Activated CD8-positive, alpha-beta memory T cell treated with anti-CD3 and anti-CD28 coated beads, Interleukin-2, amount 10 ng/mL, durations not matched to agents 7 days and 5 days (primary cell): ENCODE results near the gene DYNAP. TPM values are rescaled to one million over a fixed set of nuclear protein-coding genes. Genes with fewer than 3 reads are reported as not detected.

Experiments
- ATAC-seq: fragments of 150-1000 bp; cut with Tn5 transposase; one replicate; pipeline ENCODE4 v1.10.0; 2021; ENCODE audit warnings: moderate library complexity
- CTCF ChIA-PET: fragments of 350-600 bp; sonication (Branson Sonifier 250); formaldehyde crosslinking; loops from one replicate; lab custom pipeline; 2021; ENCODE audit warnings: antibody characterized with exemption; lab: Charles Lee
- DNase-seq: peaks from one replicate; pipeline ENCODE4 v3.0.0-alpha.2; 2020
- H3K27ac Mint-ChIP-seq: one replicate; pipeline ENCODE4 v1.8.0; 2021; ENCODE audit warnings: mild to moderate bottlenecking, mixed read lengths
- H3K27me3 Mint-ChIP-seq: one replicate; pipeline ENCODE4 v1.8.0; 2021; ENCODE audit warnings: mixed read lengths
- H3K36me3 Mint-ChIP-seq: one replicate; pipeline ENCODE4 v1.8.0; 2021; ENCODE audit warnings: mild to moderate bottlenecking, mixed read lengths
- H3K4me1 Mint-ChIP-seq: one replicate; pipeline ENCODE4 v1.8.0; 2021; ENCODE audit warnings: mixed read lengths
- H3K4me3 Mint-ChIP-seq: one replicate; pipeline ENCODE4 v1.8.0; 2021; ENCODE audit warnings: mild to moderate bottlenecking, moderate library complexity, mixed read lengths
- H3K9me3 Mint-ChIP-seq: one replicate; pipeline ENCODE4 v1.8.0; 2022; ENCODE audit warnings: low read depth, mixed read lengths
- total RNA-seq, 2 experiments: library from RNA; stranded (reverse); gene quantifications; one replicate each; pipeline ENCODE4 v1.2.3, GENCODE V29; 2021

The DYNAP gene, protein sequence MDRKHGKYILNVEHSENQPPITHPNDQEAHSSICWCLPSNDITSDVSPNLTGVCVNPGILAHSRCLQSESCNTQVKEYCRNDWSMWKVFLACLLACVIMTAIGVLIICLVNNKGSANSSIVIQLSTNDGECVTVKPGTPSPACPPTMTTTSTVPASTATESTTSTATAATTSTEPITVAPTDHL
- not detected for total RNA-seq

DNA sequence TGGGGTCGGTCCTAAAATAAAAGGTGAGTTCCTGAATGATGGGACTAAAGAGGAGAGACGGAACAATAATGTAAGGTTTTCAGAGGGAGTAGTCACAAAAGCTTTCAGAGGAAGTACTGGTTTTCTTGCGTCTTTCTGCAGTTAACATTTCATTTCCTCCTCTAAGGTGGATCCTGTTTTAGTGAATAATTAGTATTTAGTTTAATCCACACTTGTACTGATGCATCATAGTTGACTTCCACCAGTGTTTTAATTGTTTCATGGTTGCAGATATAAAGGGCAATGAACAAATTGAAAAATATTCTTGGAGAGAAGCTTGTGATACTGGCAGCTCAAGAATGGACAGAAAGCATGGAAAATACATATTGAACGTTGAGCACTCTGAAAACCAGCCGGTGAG is at the start of gene DYNAP:
Gene DYNAP, plus strand, starts transcription at position 301 of the 400 bp plus-strand sequence. Its CDS starts 38 bp downstream, at position 339.
- H3K27me3 Mint-ChIP-seq = peaks cover 9% of the 10 kb centered on the region
- H3K27ac Mint-ChIP-seq = no peak within 1 kb of the TSS
- ATAC-seq (no peak), DNase-seq (no peak)
- no peaks in the 10 kb centered on the region for H3K4me1 Mint-ChIP-seq
- CTCF ChIA-PET = no interaction called here
- H3K36me3 Mint-ChIP-seq = no peaks in the 10 kb centered on the region
- H3K4me3 Mint-ChIP-seq = no peak within 1 kb of the TSS
- no peaks in the 10 kb centered on the region for H3K9me3 Mint-ChIP-seq

DNA sequence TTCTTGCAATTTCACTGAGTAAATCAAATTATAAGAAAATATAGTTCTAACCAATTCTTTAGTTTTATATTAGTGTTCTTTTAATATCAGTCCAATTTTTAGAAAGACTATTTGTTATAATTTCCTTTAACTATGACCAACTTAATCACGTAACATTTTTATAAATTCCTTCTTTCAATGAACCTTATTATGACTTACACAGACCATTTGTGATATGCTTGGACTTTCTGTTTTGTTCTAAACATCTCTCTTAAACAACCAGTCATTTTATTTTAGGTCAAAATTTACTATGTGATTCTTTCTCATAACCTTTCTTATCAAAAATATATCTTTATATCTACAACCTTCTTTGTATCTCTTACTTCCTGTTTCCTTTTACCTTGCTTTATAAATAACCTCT is 39.5 kb upstream of the DYNAP start:
- ATAC-seq = no peak
- CTCF ChIA-PET = no interaction called here
- no peak overlapping the region for H3K4me3 Mint-ChIP-seq
- no peaks in the 10 kb centered on the region for H3K9me3 Mint-ChIP-seq
- DNase-seq = no peak
- no peaks in the 10 kb centered on the region for H3K4me1 Mint-ChIP-seq
- H3K27me3 Mint-ChIP-seq = no peaks in the 10 kb centered on the region
- no peak overlapping the region for H3K27ac Mint-ChIP-seq
- H3K36me3 Mint-ChIP-seq = no peaks in the 10 kb centered on the region

DNA sequence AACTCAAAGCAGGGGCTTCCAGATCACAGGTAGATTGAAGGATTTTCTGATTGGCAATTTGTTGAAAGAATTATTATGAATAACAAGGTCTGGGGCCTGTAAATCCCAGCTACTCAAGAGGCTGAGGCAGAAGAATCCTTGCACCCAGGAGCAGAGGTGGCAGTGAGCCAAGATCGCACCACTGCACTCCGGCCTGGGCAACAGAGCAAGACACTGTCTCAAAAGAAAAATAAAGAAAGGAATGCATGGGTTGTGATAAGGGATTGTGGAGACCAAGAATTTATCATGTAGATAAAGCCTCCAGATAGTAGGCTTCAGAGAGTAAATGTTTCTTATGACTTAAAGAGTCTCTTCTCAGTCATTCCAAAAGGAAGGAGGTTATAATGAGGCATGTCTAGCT is 35.8 kb upstream of the DYNAP start:
- no peak overlapping the region for H3K27ac Mint-ChIP-seq
- H3K4me1 Mint-ChIP-seq = no peaks in the 10 kb centered on the region
- no peaks in the 10 kb centered on the region for H3K9me3 Mint-ChIP-seq
- DNase-seq (no peak), ATAC-seq (no peak)
- no peaks in the 10 kb centered on the region for H3K36me3 Mint-ChIP-seq
- no peak overlapping the region for H3K4me3 Mint-ChIP-seq
- peaks cover 7% of the 10 kb centered on the region for H3K27me3 Mint-ChIP-seq
- CTCF ChIA-PET = interaction anchor here (1.3 kb wide), 1 partner anchor 429 kb away, joined by 3 read pairs; no protein-coding TSS in a partner anchor

DNA sequence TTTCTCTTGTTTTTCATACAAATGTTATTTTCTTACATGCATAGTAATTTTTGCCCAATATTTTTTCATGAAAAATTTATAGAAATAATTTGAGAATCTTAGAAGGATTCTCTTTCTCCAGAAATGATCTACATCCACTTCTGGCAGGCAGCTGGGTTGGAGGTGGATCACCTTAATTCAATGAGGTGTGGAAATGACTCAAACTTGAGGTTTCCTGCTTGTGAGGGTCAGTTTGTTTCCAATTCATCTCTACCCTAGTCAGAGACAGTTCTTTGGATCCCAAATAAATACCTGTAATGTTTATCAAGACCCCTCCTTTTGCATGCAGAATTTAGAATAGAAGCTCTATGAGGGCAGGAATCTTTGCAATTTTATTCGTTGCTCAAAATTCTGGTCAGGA is 35.0 kb upstream of the DYNAP start:
- CTCF ChIA-PET = interaction anchor here (1.3 kb wide), 1 partner anchor 428 kb away, joined by 3 read pairs; no protein-coding TSS in a partner anchor
- H3K27me3 Mint-ChIP-seq = peaks cover 7% of the 10 kb centered on the region
- no peaks in the 10 kb centered on the region for H3K4me1 Mint-ChIP-seq
- H3K9me3 Mint-ChIP-seq = no peaks in the 10 kb centered on the region
- ATAC-seq (no peak), DNase-seq (no peak)
- H3K27ac Mint-ChIP-seq = no peak overlapping the region
- no peak overlapping the region for H3K4me3 Mint-ChIP-seq
- H3K36me3 Mint-ChIP-seq = no peaks in the 10 kb centered on the region

DNA sequence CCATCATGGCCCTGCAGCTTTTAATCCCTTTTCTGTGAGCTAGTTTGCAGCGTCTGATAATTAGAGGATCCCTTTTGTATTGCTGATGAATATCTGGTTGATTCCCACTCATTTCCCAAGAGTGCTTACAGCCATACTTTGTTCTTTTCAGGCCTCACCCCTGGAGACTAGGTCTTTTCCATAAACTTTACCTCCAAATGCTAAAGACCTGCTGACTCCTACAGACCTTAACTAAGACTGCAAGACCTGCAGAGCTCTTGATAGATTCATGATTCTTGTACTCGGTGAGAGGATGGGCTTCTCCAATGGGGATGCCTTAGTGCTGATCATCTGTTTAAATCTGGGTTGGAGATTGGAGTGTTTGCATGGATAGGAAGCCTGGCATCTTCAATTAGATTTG is 33.1 kb upstream of the DYNAP start:
- Mint-ChIP-seq H3K4me3 (no peak overlapping the region), H3K4me1 (no peaks in the 10 kb centered on the region), H3K36me3 (no peaks in the 10 kb centered on the region), H3K27me3 (peaks cover 7% of the 10 kb centered on the region), H3K27ac (no peak overlapping the region), H3K9me3 (no peaks in the 10 kb centered on the region)
- ATAC-seq (no peak), DNase-seq (no peak)
- CTCF ChIA-PET = interaction anchor here (1.6 kb wide), 1 partner anchor 28 kb away, joined by 4 read pairs; no protein-coding TSS in a partner anchor

DNA sequence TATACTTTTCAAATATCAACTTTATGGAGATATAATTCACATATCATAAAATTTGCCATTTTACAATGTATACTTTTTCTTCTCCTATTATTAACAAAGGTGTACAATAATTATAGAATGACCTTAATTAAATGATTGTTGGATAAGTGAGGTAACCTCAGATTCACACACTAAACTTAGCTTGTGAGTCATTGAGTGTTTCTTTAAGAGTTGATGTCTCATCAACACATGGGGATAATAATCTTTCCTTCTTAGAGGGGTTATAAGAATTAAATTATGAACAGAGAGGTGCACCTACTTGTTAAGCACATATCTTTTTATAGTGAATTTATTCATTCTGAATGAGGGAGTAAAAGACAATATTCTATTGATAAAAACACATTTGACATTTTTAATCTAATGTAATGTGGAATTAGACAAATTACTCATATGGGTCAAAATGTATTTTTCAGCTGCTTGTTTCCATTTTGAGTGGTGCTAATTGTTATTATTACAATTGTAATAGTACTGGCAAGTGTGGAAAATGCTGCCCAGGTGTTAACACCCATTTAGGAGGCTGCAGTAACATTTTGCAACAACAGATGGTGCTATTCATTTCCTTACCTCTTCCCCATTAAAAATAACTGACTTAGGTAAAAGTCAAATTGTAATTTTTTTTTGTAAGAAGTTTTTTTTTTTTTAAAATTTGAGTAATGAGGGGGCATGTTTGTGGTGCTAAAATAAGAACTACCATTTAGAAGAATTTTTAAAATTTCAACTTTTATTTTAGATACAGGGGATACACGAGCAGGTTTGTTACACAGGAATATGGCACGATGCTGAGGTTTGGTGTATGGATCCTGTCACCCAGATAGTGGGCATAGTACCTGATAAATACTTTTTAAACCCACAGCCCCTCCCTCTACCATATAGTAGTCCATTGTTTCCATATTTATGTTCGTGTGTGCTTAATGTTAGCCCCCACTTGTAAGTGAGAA is 32.1 kb upstream of the DYNAP start:
- Mint-ChIP-seq H3K9me3 (no peaks in the 10 kb centered on the region), H3K4me1 (no peaks in the 10 kb centered on the region), H3K4me3 (no peak overlapping the region), H3K27me3 (peaks cover 7% of the 10 kb centered on the region), H3K27ac (no peak overlapping the region), H3K36me3 (no peaks in the 10 kb centered on the region)
- CTCF ChIA-PET = interaction anchor here (2.2 kb wide), 1 partner anchor 113 kb away, joined by 7 read pairs; no protein-coding TSS in a partner anchor
- DNase-seq (no peak), ATAC-seq (no peak)

DNA sequence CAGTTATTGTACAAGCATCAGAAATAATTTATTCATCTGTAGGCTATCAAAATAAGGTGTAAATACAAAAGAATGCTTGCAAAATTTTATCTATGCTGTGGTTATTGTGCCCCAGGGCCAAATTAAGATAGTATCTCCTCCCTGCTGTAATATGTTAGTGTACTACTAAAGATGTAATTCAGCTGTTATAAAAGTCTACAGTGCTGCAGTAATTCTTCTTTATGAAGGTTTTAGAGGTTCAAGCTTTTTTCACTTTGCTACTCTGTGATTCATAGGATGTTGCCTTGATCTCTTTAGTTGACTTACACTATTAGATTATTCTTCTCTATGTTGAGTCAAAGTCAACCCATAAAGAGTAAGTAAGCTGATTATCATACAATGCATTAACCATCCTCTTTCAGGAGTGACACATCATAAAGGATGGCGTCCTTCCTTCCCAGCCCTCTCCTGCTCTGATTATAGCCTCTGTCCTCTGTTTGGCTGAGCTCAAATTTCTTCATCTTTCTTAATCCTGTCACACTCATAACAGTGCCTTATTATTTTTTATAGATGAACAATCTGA is 29.3 kb upstream of the DYNAP start:
- H3K9me3 Mint-ChIP-seq = no peaks in the 10 kb centered on the region
- H3K4me1 Mint-ChIP-seq = no peaks in the 10 kb centered on the region
- CTCF ChIA-PET = no interaction called here
- DNase-seq (no peak), ATAC-seq (no peak)
- peaks cover 7% of the 10 kb centered on the region for H3K27me3 Mint-ChIP-seq
- no peaks in the 10 kb centered on the region for H3K36me3 Mint-ChIP-seq
- H3K4me3 Mint-ChIP-seq = no peak overlapping the region
- H3K27ac Mint-ChIP-seq = no peak overlapping the region

DNA sequence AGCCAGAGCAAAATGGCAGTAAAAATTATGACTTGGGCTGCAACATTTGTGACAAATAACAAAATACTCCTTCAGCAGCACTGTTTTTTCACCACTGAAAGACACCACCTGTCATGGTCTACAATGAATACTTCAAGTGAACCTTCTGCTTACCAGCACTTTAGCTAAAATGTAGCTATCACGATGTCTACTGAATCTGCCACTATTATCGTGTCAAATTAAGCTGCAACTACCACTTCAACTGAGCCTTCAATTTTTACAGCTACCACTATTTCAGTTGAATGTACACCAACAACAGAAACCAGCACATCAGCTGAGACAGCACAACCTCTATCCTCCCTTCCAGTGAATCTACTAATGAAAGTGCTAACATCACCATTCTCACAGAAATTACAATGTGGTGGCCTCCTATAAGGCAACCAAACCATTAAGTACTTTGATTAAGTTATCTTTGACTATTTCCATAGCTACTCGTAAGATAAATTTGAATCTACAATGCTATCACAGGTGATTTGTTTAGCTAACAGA is 10.8 kb upstream of the DYNAP start:
- no peak for DNase-seq
- CTCF ChIA-PET = no interaction called here
- Mint-ChIP-seq H3K27ac (no peak overlapping the region), H3K36me3 (no peaks in the 10 kb centered on the region), H3K4me1 (no peaks in the 10 kb centered on the region), H3K4me3 (no peak overlapping the region), H3K9me3 (no peaks in the 10 kb centered on the region), H3K27me3 (peaks cover under 1% of the 10 kb centered on the region)
- ATAC-seq = no peak

DNA sequence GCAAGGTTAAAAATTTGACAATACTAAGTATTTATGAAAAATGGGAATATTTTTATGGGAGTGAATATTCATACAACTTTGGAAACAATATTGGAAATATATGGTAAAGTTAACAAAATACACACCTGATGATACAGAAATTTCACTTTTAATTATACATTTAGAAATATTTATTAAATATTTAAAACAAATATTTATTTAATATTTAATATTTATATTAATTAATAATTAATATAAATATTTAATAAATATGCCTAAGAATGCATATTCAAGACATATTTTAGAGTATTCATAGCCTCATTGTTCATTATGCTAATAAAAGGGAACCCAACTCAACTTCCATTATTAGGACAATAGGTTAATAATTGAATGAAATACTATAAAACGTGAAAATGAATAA is 7.0 kb upstream of the DYNAP start:
- no peak overlapping the region for H3K27ac Mint-ChIP-seq
- no peaks in the 10 kb centered on the region for H3K9me3 Mint-ChIP-seq
- ATAC-seq (no peak), DNase-seq (no peak)
- H3K4me1 Mint-ChIP-seq = no peaks in the 10 kb centered on the region
- H3K4me3 Mint-ChIP-seq = no peak overlapping the region
- CTCF ChIA-PET = no interaction called here
- H3K36me3 Mint-ChIP-seq = no peaks in the 10 kb centered on the region
- H3K27me3 Mint-ChIP-seq = peaks cover 11% of the 10 kb centered on the region

DNA sequence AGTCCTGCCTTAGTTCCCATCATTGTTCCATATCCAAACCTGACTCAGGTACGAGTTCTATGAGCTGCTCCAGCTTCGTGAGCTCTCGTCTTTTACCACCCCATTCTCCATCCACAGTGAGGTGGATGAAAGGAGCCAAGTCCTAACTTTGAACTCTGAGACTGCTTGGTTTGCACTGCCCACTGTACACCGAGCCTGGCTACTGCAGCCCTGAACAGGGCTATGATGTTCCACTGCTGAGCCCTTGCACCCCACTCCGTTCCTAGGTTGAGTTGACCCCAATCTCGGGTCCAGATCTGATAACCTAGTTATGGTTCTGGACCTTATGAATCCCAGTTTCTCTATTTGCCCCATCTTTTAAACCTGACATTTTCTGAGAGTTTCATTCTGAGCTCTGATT is 5.3 kb upstream of the DYNAP start:
- CTCF ChIA-PET = no interaction called here
- DNase-seq = no peak
- H3K27me3 Mint-ChIP-seq = peaks cover 15% of the 10 kb centered on the region
- no peak overlapping the region for H3K27ac Mint-ChIP-seq
- no peaks in the 10 kb centered on the region for H3K36me3 Mint-ChIP-seq
- no peak overlapping the region for H3K4me3 Mint-ChIP-seq
- ATAC-seq = no peak
- no peaks in the 10 kb centered on the region for H3K9me3 Mint-ChIP-seq
- no peaks in the 10 kb centered on the region for H3K4me1 Mint-ChIP-seq

DNA sequence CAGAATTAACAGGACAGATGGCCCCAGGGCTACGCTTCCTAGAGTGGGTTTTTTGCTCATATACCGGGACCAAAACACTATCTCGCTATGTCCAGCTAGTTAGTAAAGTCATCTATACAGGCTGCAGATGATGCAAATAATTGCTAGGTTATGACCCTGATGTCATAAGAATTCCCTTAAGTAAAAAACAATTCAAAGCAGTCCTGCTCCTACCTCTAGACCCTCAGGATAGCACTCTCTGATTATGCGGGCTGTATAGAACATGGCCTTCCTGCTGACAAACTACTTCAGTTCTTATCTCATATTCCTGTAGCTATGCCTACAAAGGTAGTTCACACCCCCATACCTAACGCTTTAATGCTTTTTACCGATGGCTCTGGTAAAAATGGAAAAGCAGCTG is 13.2 kb downstream of the DYNAP start:
- Mint-ChIP-seq H3K36me3 (no peaks in the 10 kb centered on the region), H3K27ac (no peak overlapping the region), H3K4me3 (no peak overlapping the region), H3K9me3 (no peaks in the 10 kb centered on the region), H3K4me1 (peaks cover 5% of the 10 kb centered on the region), H3K27me3 (no peaks in the 10 kb centered on the region)
- CTCF ChIA-PET = no interaction called here
- ATAC-seq (no peak), DNase-seq (no peak)

DNA sequence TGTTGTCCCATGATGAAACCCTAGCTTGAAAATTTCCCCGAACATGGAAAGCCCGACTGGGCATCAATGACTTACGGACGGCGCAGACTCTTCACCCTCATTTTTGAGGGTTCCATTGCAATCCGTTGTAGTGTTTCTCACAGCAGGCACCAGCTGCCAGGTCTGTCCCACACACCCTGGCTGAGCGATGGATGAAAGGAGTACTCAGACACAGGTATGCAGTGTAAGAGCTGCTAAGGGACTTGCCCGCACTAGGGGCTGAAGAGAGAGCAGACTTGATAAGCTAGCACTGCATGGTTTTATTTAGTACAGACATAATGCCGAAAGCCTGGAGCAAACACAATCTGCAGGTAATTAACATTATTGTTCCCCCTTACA is 15.8 kb downstream of the DYNAP start:
- CTCF ChIA-PET = no interaction called here
- DNase-seq (no peak), ATAC-seq (no peak)
- H3K4me3 Mint-ChIP-seq = no peak overlapping the region
- H3K27ac Mint-ChIP-seq = no peak overlapping the region
- peaks cover 5% of the 10 kb centered on the region for H3K4me1 Mint-ChIP-seq
- no peaks in the 10 kb centered on the region for H3K36me3 Mint-ChIP-seq
- H3K27me3 Mint-ChIP-seq = no peaks in the 10 kb centered on the region
- no peaks in the 10 kb centered on the region for H3K9me3 Mint-ChIP-seq

DNA sequence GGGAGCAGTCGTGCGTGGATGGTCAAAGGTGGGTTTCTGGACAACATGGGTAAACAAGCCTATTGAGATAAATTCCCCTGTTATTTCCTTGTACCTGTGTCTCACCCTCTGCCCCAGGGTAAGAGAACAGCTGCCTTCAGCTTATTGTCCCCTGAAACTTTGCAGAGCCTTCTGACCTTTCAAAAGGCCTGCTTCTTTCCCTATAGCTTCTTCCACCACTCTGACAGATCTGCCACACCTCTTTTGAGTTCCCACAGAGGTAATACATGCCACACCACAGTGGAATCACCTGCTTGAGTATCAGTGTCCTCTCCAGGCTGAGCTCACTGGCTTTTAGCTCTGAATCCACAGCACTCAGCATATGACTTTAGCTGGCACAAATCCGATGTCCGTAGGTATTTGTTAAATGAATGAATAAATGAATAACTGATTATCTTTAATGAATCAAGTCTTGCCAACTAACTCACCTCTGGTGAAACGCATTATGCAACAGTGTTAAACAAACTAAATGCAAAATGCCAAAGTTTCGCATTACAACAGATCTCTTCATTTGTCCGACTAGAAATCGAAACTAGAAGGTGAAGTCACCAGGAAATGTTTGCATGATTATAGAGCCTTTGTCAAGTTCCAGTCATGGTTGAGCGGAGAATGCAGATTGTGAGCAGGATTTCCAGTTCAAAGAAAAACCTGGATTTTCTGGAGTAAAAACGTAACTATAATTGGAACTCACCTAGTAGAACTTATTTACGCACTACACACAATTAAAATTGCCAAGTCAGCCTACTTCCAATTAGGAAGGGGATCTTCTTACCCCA is 16.4 kb downstream of the DYNAP start:
- Mint-ChIP-seq H3K4me1 (peaks cover 5% of the 10 kb centered on the region), H3K36me3 (no peaks in the 10 kb centered on the region), H3K27ac (no peak overlapping the region), H3K9me3 (no peaks in the 10 kb centered on the region), H3K27me3 (peaks cover under 1% of the 10 kb centered on the region), H3K4me3 (no peak overlapping the region)
- no peak for DNase-seq
- no peak for ATAC-seq
- CTCF ChIA-PET = no interaction called here
